ENCODE data around the gene DNAH2. TPM values are rescaled to one million over a fixed set of nuclear protein-coding genes. Genes with fewer than 3 reads are reported as not detected.

The DNAH2 gene
- total and polyA plus RNA-seq, 9 of the 15 experiments (the other 6 are each of a cell fraction or from before 2014, with no cell fraction given) = 0.03 TPM; not detected in 8

DNA sequence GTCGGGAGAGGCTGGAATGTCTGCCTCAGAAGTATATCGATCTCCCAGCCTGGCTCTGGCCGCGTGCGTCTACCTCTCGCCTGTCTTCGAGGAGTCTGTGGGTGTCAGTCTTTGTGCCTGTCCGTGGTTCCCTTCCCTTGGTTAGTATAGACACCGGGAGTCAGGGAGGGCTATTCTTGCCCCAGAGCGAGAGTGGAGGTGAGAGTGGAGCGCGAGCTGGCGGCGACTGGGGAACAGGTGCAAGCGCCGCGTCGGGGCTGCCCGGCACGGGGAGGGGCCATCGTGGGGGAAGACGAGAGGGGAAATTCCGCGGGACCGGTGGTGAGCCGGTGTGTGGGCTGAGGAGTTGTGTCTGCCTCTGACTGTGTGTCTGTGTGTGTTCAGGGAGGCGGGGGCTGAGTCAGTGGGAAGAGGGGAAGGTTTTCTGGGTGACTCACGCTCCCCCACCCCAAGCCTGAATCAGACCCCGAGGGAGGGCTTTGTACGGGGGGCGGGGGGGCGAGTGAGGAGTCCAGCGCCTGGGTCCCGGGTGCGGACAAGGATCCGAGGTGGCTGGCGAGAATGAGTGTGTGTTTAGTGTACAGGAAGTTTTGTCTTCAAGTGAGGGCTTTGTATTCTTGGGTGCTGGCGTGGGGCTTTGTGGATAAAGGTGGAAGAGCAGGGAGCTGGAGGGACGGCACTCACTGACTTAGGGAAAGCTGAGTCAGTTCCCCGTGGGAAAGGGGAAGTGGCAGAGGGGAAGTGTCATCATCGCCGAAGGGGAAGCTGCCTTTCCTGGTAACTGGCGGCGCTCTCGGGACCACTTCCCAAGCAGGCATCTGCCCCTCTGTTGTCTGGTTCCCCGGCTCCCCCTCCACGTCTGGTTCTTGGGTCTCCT is 125.1 kb downstream of the DNAH2 start (continued):
- TF ChIP-seq RFX1 (IDR thresholded peaks at IDR 0.05) (no peak), SPI1 (IDR thresholded peaks at IDR 0.05; ENCODE audit: borderline replicate concordance, low read depth, low read length) (peak; percentile 99), CREB1 (IDR thresholded peaks at IDR 0.05) (no peak), CREB1 (CRISPR knock-in tag; IDR thresholded peaks at IDR 0.05) (no peak), MEIS2 (IDR thresholded peaks at IDR 0.05; ENCODE audit: partially characterized antibody) (no peak), TAF7 (tag; IDR thresholded peaks at IDR 0.05) (0 out of 2 replicates have a peak, but pooled peaks have one; percentile 11), SMAD1 (IDR thresholded peaks at IDR 0.05; ENCODE audit: low read depth, low read length, partially characterized antibody) (no peak)
- TF ChIP-seq, protein P1, sequence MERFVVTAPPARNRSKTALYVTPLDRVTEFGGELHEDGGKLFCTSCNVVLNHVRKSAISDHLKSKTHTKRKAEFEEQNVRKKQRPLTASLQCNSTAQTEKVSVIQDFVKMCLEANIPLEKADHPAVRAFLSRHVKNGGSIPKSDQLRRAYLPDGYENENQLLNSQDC (CRISPR knock-in tag; IDR thresholded peaks at IDR 0.05) = no peak
- TF ChIP-seq, protein P2, sequence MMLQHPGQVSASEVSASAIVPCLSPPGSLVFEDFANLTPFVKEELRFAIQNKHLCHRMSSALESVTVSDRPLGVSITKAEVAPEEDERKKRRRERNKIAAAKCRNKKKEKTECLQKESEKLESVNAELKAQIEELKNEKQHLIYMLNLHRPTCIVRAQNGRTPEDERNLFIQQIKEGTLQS (IDR thresholded peaks at IDR 0.05) = peak; percentile 92
- TF ChIP-seq, protein P2 (CRISPR knock-in tag; conservative IDR thresholded peaks at IDR 0.05) = peak; percentile 51; the same call in 1 of the 2 replicates
- TF ChIP-seq, protein P3, sequence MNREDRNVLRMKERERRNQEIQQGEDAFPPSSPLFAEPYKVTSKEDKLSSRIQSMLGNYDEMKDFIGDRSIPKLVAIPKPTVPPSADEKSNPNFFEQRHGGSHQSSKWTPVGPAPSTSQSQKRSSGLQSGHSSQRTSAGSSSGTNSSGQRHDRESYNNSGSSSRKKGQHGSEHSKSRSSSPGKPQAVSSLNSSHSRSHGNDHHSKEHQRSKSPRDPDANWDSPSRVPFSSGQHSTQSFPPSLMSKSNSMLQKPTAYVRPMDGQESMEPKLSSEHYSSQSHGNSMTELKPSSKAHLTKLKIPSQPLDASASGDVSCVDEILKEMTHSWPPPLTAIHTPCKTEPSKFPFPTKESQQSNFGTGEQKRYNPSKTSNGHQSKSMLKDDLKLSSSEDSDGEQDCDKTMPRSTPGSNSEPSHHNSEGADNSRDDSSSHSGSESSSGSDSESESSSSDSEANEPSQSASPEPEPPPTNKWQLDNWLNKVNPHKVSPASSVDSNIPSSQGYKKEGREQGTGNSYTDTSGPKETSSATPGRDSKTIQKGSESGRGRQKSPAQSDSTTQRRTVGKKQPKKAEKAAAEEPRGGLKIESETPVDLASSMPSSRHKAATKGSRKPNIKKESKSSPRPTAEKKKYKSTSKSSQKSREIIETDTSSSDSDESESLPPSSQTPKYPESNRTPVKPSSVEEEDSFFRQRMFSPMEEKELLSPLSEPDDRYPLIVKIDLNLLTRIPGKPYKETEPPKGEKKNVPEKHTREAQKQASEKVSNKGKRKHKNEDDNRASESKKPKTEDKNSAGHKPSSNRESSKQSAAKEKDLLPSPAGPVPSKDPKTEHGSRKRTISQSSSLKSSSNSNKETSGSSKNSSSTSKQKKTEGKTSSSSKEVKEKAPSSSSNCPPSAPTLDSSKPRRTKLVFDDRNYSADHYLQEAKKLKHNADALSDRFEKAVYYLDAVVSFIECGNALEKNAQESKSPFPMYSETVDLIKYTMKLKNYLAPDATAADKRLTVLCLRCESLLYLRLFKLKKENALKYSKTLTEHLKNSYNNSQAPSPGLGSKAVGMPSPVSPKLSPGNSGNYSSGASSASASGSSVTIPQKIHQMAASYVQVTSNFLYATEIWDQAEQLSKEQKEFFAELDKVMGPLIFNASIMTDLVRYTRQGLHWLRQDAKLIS (CRISPR knock-in tag; IDR thresholded peaks at IDR 0.05) = peak; percentile 82

Data from K562 (cell line).